Activated CD8-positive, alpha-beta memory T cell treated with anti-CD3 and anti-CD28 coated beads for 4 hours (primary cell): ENCODE measurements around the gene ZNRD2.
A peak's percentile ranks its signal among the peaks of the same experiment; 100 is the strongest.
"Not testable (repeated sequence)": the region's sequence is repeated elsewhere in the genome, so short reads cannot be mapped to it uniquely, and the experiment has no call there.

ENCODE experiments used
- DNase-seq, 2 donors: peaks; one replicate each; pipeline ENCODE4 v3.0.0-alpha.2; 2020; ENCODE audit warnings: low read depth in 2 of 2

The ZNRD2 gene

GRCh38 chr11:65555693-65556231 lies 14.5 kb upstream of the ZNRD2 start:
- no peak for DNase-seq

GRCh38 chr11:65556470-65557279 lies 13.6 kb upstream of the ZNRD2 start:
- DNase-seq = no peak

DNA sequence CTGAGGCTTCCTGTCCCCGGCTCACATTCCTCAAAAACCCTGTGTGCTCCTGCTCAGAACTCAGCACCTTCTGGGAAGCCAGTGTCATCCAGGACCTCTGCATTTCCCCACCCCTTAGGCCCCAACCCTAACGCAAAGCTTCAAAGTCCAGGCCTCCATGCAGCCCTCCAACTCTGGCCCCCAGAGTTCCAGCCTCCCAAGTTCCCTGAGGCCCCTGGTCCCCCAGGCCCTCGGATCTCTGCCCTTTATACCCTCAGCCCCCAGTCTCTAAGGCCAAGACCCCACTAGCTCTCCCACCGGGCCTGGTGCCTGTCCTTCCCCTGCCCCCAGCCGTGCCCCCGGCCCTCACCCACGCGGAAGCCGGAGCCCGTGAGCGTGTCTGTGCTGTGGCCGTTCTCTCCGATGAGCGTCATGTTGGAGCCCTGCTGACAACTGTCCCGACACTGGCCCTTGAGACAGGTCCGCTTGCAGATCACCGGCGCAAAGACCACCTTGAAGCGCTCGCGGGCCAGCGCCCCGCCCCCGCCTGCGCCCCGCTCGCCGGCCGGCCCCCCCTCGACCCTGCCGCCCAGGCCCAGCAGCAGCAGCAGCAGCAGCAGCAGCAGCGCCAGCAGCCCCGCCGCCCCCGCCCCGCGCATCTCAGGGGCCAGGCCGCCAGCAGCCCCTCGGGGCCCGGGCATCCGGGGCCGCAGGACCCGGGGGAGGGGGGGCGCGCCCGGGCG lies 12.8 kb upstream of the ZNRD2 start:
- DNase-seq = no peak

- no peak for DNase-seq
Measured at GRCh38 chr11:65558002-65558929, 12.0 kb upstream of the ZNRD2 start, which contains the start of gene LTBP3. Gene LTBP3, minus strand, starts transcription at chr11:65558359. Its CDS starts 400 bp downstream, at chr11:65557959.

- DNase-seq = no peak
Measured at GRCh38 chr11:65558930-65559509, 11.3 kb upstream of the ZNRD2 start.

DNA sequence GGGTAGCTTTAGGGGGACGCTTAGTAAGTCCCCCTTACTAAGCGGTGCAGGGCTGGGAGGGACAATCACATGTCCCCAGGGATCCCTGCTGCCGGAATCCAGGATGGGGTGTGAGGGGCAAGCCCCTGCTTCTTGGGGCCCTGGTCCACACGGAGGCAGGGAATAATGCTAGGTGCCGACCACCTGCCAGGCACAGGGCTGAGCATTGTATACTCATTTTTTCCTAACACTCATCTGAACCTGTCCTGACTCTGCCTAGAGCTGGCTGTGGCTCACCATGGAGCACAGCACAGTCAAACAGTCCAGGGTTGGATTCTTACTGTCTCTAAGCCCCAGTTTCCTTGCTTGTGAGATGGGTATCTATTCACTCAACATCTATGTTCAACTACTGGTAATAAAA lies 10.7 kb upstream of the ZNRD2 start:
- DNase-seq = no peak

- DNase-seq = no peak
Measured at GRCh38 chr11:65559951-65560537, 10.2 kb upstream of the ZNRD2 start.

DNA sequence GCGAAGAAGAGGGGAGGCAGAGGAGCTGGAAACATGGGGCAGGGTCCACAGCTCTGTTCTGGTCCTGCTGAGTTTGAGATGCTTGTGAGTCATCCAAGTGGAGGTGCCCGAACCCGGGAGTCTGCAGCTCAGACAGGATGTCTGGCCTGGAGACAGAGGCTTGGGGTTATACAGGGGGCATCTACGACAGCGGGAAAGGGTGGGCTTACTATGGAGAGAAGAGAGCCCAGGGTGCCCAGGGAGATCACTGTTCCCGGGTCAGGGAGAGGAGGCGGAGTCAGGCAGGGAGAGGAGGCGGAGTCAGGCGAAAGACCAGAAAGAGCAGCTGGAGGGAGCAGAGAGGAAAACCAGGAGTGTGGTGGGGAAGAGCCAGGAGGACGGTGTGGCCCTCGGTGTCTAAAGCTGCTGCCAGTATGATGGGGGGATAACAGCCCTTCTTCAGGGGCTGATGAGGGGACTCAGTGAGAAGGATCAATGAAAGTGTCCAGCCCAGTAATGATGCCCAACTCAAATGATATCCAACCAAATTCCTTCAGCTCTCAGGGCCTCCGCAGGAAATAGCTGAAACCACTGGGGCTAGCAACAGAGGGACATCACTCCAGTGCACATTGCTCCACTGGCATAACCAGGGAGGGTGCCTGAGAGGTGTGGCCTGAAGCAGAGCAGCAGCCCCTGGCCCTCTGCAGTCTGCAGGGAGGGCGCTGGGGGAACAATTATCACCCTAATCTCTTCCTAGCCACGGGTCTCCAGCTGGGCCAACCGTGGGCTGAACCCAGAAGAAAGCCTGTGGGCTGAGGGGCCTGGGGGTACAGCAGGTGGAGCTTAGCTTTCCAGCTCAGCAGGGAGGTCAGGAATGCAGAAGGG lies 9.5 kb upstream of the ZNRD2 start:
- no peak for DNase-seq

- no peak for DNase-seq
Measured at GRCh38 chr11:65562020-65562419, 8.3 kb upstream of the ZNRD2 start.

DNA sequence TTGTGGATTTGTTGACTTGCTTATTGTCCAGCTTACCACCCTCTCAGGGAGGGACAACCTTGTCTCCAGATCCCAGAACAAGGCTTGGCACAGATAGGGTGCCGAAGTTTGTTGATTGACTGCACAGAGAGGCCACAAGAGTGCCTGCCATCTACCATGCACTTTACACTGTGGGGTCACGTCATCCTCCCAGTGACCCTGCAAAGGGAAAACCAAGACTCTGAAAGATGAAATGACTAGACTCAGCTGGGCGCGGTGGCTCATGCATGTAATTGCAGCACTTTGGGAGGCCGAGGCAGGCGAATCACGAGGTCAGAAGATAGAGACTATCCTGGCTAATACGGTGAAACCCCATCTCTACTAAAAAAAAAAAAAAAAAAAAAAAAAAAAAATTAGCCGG lies 7.5 kb upstream of the ZNRD2 start:
- DNase-seq = no peak

DNA sequence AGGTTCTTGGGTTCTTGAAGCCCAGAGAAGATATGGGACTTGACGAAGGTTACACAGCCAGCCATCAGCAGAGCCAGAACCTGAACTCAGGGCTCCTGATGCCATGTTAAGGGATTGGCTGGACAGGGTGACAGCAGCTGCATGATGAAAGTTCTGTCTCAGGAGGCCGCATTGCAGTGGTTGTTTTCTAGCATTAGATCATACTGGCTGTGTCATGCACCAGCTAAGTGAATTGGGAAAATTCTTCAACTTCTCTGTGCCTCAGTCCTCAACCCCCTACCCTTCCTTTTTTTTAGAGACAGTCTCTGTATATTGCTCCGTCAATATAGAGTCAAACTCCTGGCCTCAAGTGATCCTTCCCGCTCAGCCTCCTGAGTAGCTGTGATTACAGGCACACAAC lies 6.7 kb upstream of the ZNRD2 start:
- no peak for DNase-seq

- not testable (repeated sequence) for DNase-seq
Measured at GRCh38 chr11:65564879-65565559, 5.3 kb upstream of the ZNRD2 start.

DNA sequence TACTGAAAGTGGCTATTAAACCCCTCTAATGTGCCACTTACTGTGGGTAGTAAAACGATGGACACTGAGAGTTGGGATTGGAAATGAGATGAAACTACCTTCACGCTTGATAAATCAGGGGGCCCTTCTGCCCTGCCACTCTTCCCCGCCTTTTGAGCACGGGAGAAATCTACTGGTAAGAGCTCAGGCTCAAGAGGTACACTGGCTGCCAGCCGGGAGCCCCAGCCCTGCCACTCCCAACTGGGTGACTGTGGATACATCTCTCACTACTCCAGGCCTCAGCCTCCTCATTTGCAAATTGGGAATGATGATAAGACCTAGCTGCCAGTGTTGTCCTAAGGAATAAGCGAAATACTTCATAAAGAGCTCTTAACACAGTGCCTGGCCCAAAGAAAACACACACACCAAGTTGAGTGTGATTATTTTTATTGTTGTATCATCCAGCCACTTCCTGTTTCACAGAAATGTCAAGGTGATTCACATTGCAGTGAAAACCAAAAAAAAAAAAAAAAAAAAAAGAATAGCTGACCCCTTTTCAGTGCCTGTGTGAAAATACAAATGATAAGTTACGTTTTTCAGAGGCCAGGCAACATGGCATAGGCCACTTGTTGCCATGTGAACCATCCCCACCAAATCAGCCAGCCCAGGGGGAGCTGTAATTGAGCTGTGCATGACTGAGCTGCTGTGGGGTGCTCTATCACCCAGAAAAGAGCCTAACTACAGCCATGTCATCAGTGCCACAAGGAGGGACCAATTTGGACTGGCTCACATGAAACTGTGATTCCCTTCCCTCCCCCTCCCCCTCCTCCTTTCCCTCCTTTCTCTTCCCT lies 4.4 kb upstream of the ZNRD2 start:
- no peak for DNase-seq

DNA sequence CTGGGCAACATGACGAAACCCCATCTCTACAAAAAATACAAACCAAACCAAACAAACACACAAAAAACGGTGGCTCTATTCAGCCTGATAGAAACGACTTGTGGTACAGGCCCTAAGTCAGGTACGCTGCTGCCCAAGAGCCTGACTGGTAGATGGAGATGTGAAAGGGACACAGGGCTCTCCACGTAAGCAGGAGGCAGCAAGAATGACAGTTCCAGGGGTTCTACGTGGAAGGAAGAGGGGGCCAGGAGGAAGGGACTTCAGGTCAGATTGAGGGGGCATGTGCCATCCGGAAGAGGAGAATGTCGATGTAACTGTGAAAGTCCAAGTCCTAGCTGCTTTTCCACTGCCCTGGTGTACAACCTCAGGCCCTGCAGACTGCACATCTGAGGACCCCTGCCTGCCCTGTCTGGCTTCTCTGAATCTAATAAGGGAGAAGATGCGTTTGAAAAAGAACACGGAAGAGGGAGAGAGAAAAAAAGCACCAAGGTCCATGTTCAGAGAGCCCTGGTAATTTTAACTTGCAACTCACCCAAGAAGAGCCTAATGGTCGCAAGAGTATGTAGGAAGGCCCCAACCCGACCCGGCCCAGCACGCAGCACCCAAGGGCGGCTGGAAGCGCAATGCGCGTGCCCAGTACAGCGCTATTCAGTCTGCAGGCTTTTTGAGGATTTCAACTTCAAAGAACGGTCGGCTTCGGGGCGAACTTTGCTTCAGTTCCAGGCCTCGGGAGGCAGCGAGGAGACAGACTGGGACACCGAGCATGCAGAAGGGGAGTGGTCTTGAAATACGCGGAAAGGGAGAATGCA lies 909 bp upstream of the ZNRD2 start:
- no peak for DNase-seq

- DNase-seq = no peak
Measured at GRCh38 chr11:65571420-65571819, 1.1 kb downstream of the ZNRD2 start.

GRCh38 chr11:65571940-65572339 lies 1.7 kb downstream of the ZNRD2 start:
- no peak for DNase-seq

GRCh38 chr11:65572356-65573051 lies 2.2 kb downstream of the ZNRD2 start, which contains the start of gene FAM89B:
Gene FAM89B, plus strand, starts transcription at chr11:65572538. Its CDS starts 132 bp downstream, at chr11:65572670.
- peak; percentile 75 to 77 for DNase-seq
